ENCODE data around the gene EPN1. TPM values are rescaled to one million over a fixed set of nuclear protein-coding genes. Genes with fewer than 3 reads are reported as not detected.

EPN1 gene
- total RNA-seq, 2 donors from 2014 or later: 179 to 187 TPM

DNA sequence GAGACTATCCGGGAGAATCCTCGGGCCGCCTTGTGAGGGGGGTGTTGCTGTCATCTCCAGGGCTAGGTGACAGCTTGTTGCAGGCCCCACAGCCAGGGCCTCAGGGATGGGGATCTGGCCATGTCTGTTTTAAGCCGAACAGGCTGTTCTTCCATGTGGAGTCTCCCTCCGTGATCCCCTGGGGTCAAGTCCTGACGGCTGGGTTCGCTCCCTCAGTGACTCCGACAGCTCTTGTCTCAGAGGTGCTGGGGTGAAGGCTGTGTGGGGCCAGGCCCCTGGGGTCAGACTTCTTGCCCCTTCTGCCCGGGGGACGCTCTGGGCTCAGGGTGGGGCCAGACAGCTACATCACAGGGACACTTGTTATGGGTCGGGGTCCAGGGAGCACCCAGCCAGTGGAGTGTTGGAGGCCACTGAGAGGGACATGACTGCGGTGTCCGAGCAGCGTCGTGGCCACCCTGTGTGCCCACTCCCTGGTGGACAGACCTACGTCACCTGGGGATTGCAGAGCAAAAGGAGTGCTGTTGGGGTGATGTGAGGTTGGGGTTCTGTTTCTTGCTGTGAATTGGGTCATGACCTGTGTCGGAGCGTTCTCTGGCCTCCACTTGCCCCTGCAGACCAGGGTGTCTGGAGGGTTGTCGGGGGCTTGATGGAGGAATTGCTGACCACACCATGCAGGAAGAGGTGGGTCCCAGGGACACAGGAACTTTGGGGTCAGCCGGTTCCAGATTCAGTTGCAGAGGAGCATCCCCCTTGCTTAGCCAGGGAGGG is 21.5 kb downstream of the EPN1 start:
- Histone ChIP-seq H3K36me3 (peaks cover 59% of the 10 kb centered on the region), H3K27ac (no peak overlapping the region), H3K27me3 (no peaks in the 10 kb centered on the region), H3K9me3 (no peaks in the 10 kb centered on the region), H3K4me3 (no peak overlapping the region), H3K4me1 (no peaks in the 10 kb centered on the region)
- no peak for DNase-seq (ENCODE audit: low spot score)
- no peak for TF ChIP-seq CTCF (IDR thresholded peaks at IDR 0.05)

DNA sequence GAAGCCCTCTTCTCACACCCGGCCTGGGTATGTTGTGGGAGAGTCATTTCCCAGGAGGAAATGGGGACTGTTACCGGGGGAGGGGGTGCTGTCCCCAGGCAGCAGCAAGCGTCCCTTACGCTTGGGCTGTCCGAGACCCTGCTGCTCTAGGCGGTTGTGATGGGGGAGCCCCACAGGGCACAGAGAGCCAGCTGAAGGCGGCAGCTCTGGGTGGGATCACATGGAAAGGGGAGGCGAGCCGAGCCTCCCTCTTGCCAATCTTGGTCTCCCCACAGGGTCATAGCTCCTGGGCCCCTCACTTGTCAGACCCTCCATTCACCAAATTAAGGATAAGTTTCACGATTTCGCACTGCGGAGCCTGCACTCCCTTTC is 22.0 kb downstream of the EPN1 start:
- H3K36me3 ChIP-seq: peaks cover 53% of the 10 kb centered on the region
- H3K9me3 ChIP-seq: no peaks in the 10 kb centered on the region
- no peak for DNase-seq (ENCODE audit: low spot score)
- no peaks in the 10 kb centered on the region for H3K4me1 ChIP-seq
- no peak for TF ChIP-seq CTCF (IDR thresholded peaks at IDR 0.05)
- H3K4me3 ChIP-seq: no peak overlapping the region
- H3K27ac ChIP-seq: no peak overlapping the region
- no peaks in the 10 kb centered on the region for H3K27me3 ChIP-seq

DNA sequence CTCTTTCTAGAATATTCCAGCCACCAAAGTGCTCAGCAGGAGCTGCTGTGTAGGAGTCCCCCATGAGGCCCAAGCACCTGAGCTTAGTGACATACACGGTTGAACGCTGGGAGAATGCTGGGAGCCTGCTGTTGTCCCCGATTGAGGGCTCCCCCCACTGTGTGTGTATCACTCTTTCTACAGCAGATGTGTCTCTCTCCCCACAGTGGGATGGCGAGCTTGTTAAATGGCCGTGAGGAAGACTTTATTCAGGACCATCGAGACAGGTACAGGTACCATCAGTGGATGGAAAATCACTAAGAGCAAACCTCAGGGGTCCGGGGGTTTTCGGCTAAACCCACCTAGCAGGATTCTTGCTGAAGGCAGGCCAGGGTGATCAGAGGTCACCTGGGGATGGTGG is 22.7 kb downstream of the EPN1 start:
- no peaks in the 10 kb centered on the region for H3K27me3 ChIP-seq
- no peak overlapping the region for H3K4me3 ChIP-seq
- H3K27ac ChIP-seq: no peak overlapping the region
- H3K4me1 ChIP-seq: no peaks in the 10 kb centered on the region
- TF ChIP-seq CTCF (IDR thresholded peaks at IDR 0.05): no peak
- no peak for DNase-seq (ENCODE audit: low spot score)
- peaks cover 47% of the 10 kb centered on the region for H3K36me3 ChIP-seq
- H3K9me3 ChIP-seq: no peaks in the 10 kb centered on the region

DNA sequence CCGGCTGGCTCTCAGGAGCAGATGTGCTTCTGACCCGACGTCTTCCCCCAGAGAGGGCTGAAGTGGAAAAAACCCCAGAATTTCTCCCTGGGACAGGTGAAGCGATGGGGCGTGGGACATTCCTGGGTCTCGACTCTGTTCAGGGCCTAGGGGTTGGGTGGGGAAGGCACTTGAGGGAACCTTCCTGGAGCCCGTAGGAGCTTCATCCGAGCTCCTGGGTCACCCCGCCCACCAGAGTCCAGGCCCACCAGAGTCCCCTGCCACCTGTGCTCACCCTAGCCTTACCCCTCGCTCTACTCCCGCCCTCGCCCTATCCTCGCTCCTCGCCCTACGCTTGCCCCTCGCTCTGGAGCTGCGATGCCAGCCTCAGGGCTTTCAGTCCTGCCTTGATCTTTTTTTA is 23.2 kb downstream of the EPN1 start:
- Histone ChIP-seq H3K9me3 (no peaks in the 10 kb centered on the region), H3K36me3 (peaks cover 41% of the 10 kb centered on the region), H3K27me3 (no peaks in the 10 kb centered on the region), H3K4me3 (no peak overlapping the region), H3K27ac (no peak overlapping the region), H3K4me1 (no peaks in the 10 kb centered on the region)
- no peak for TF ChIP-seq CTCF (IDR thresholded peaks at IDR 0.05)
- no peak for DNase-seq (ENCODE audit: low spot score)

DNA sequence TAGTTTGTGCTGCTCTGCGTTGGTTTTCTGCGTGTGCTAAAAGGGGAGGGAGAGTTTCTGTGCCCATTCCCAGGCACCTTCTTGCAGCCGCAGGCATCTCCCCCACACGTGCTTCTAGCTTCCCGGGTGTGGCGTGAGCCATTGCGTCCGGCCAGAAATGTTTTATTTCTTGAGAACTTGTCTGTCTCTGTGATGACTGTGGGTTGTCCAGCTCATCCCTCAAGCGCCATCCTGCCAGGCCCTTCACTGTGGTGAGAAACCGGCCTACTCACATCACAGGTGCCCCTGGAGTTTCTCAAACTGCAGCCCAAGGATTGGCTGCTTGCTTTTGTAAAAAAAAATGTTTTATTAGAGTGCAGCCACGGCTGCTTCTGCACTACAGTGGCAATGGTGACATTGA is 24.2 kb downstream of the EPN1 start:
- no peaks in the 10 kb centered on the region for H3K27me3 ChIP-seq
- peaks cover 31% of the 10 kb centered on the region for H3K36me3 ChIP-seq
- no peak for DNase-seq (ENCODE audit: low spot score)
- no peak overlapping the region for H3K27ac ChIP-seq
- H3K4me1 ChIP-seq: no peaks in the 10 kb centered on the region
- H3K9me3 ChIP-seq: no peaks in the 10 kb centered on the region
- no peak for TF ChIP-seq CTCF (IDR thresholded peaks at IDR 0.05)
- H3K4me3 ChIP-seq: no peak overlapping the region

DNA sequence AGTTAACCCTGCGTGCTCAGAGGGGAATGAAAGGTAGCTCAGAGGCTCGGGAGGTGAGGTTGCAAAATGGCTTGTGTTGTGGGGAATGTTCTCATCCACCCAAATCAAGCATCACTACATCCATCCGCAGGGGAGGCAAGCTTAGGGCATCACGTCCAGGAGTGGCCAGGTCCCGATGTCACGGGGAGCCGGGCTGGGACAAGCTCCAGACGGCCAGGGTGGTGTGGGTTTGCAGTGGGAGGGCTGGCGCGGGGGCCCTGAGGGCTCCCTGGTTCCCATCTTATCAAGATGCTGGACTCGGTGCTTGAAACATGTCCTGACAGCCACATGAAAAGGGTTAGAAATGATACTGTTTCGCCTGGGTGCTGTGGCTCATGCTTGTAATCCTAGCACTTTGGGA is 25.8 kb downstream of the EPN1 start:
- no peak for DNase-seq (ENCODE audit: low spot score)
- no peak for TF ChIP-seq CTCF (IDR thresholded peaks at IDR 0.05)
- Histone ChIP-seq H3K36me3 (peaks cover 15% of the 10 kb centered on the region), H3K9me3 (no peaks in the 10 kb centered on the region), H3K4me1 (no peaks in the 10 kb centered on the region), H3K27me3 (no peaks in the 10 kb centered on the region), H3K4me3 (no peak overlapping the region), H3K27ac (no peak overlapping the region)
